Smooth muscle cell (in vitro differentiated cells): ENCODE data around the gene ANKRD31. TPM values are rescaled to one million over a fixed set of nuclear protein-coding genes. Genes with fewer than 3 reads are reported as not detected.
"Not testable (repeated sequence)": the region's sequence is repeated elsewhere in the genome, so short reads cannot be mapped to it uniquely, and the experiment has no call there.

ENCODE experiments used
- DNase-seq: peaks from one replicate; lab custom pipeline; 2025; ENCODE audit not compliant: unreplicated experiment; lab: John Stamatoyannopoulos, UW
- H2AFZ ChIP-seq: fragments of 200-600 bp; sonication (generic); 2 replicates; pipeline ENCODE4 v1.6.0; 2016; ENCODE audit warnings: antibody characterized with exemption, low read depth, mild to moderate bottlenecking
- H3F3A ChIP-seq: fragments of 200-600 bp; sonication (generic); 2 replicates; pipeline ENCODE4 v1.6.0; 2017; ENCODE audit warnings: antibody characterized with exemption, low read depth
- H3K27ac ChIP-seq: fragments of 200-600 bp; sonication (generic); 2 replicates; pipeline ENCODE4 v1.5.1; 2016; ENCODE audit warnings: low read depth, mild to moderate bottlenecking
- H3K27me3 ChIP-seq: fragments of 200-600 bp; sonication (generic); 2 replicates; pipeline ENCODE4 v1.6.1; 2016; ENCODE audit warnings: low read depth, mild to moderate bottlenecking
- H3K36me3 ChIP-seq: fragments of 200-600 bp; sonication (generic); 2 replicates; pipeline ENCODE4 v1.5.1; 2016; ENCODE audit warnings: low read depth
- H3K4me1 ChIP-seq: fragments of 200-600 bp; sonication (generic); 2 replicates; pipeline ENCODE4 v1.5.1; 2016; ENCODE audit warnings: low read depth
- H3K4me2 ChIP-seq: fragments of 200-600 bp; sonication (generic); 2 replicates; pipeline ENCODE4 v1.6.0; 2016; ENCODE audit warnings: mild to moderate bottlenecking
- H3K4me3 ChIP-seq: fragments of 200-600 bp; sonication (generic); 2 replicates; pipeline ENCODE4 v1.5.1; 2016; ENCODE audit warnings: mild to moderate bottlenecking
- H3K79me2 ChIP-seq: fragments of 200-600 bp; sonication (generic); 2 replicates; pipeline ENCODE4 v1.6.0; 2016; ENCODE audit warnings: low read depth, mild to moderate bottlenecking
- H3K9ac ChIP-seq: fragments of 200-600 bp; sonication (generic); 2 replicates; pipeline ENCODE4 v1.6.0; 2016; ENCODE audit warnings: low read depth
- H3K9me3 ChIP-seq: fragments of 200-600 bp; sonication (generic); replicated peaks from 2 replicates; pipeline ENCODE4 v1.5.1; 2016; ENCODE audit warnings: low read depth
- H4K20me1 ChIP-seq: fragments of 200-600 bp; sonication (generic); 2 replicates; pipeline ENCODE4 v1.6.0; 2016; ENCODE audit warnings: low read depth
- WGBS: methylation state at CpG from one replicate; pipeline ENCODE4 v1.1.7; 2016; ENCODE audit warnings: low lambda C conversion rate; 5-methylcytosine and 5-hydroxymethylcytosine counted together
- polyA plus RNA-seq: library from polyadenylated mRNA; unstranded; fragments of >200 nt; fragmentation: Nextera tagmentation; extraction: Ambion mirVana; gene quantifications from 2 replicates; pipeline ENCODE4 v1.2.1, GENCODE V29; 2016
- total RNA-seq: library from RNA; depleted of rRNA; stranded (reverse); fragments of >200 nt; gene quantifications from 2 replicates; pipeline ENCODE4 v1.2.3, GENCODE V29; 2014
- TF ChIP-seq, protein P1 (sequence below): fragments of 200-600 bp; sonication (generic); IDR thresholded peaks from 2 replicates; pipeline ENCODE4 v1.5.1; 2017; ENCODE audit warnings: borderline replicate concordance, mild to moderate bottlenecking, antibody characterized with exemption; ENCODE audit not compliant: insufficient read depth, poor library complexity, severe bottlenecking

ANKRD31 gene
- total and polyA plus RNA-seq, 2 experiments from 2014 or later: 0.03 to 0.22 TPM

DNA sequence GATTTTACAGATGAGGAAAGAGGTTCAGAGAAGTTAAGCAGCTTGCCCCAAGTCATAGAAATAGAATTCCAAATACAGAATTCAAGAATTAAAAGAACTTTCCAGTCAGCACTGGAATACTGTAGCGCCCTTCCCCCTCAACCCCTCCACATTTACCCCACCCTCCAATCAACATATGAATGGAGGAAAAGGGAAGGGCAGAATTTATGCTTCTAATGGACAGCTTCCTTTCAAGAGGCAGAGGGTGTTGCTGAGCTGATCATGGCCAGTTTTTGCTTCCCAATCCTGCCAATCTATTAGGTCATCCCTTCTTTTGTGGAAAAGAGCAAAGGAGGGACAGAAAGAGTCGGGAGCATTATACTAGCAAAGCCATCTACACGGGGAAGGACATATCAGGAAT lies 39.1 kb upstream of the ANKRD31 start:
- Histone ChIP-seq H3K36me3 (no peaks in the 10 kb centered on the region), H3K4me1 (peaks cover 9% of the 10 kb centered on the region), H3K4me3 (no peak overlapping the region), H3K9me3 (no peaks in the 10 kb centered on the region), H4K20me1 (no peaks in the 10 kb centered on the region), H3K27me3 (no peaks in the 10 kb centered on the region), H3K27ac (no peak overlapping the region), H3K9ac (no peak overlapping the region), H3F3A (no peaks in the 10 kb centered on the region), H3K79me2 (no peaks in the 10 kb centered on the region), H3K4me2 (no peak overlapping the region), H2AFZ (no peak overlapping the region)
- TF ChIP-seq, protein P1, sequence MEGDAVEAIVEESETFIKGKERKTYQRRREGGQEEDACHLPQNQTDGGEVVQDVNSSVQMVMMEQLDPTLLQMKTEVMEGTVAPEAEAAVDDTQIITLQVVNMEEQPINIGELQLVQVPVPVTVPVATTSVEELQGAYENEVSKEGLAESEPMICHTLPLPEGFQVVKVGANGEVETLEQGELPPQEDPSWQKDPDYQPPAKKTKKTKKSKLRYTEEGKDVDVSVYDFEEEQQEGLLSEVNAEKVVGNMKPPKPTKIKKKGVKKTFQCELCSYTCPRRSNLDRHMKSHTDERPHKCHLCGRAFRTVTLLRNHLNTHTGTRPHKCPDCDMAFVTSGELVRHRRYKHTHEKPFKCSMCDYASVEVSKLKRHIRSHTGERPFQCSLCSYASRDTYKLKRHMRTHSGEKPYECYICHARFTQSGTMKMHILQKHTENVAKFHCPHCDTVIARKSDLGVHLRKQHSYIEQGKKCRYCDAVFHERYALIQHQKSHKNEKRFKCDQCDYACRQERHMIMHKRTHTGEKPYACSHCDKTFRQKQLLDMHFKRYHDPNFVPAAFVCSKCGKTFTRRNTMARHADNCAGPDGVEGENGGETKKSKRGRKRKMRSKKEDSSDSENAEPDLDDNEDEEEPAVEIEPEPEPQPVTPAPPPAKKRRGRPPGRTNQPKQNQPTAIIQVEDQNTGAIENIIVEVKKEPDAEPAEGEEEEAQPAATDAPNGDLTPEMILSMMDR: no peak
- no peak for DNase-seq
- 41% methylated on average over 3 of the region's 3 CpGs for WGBS

DNA sequence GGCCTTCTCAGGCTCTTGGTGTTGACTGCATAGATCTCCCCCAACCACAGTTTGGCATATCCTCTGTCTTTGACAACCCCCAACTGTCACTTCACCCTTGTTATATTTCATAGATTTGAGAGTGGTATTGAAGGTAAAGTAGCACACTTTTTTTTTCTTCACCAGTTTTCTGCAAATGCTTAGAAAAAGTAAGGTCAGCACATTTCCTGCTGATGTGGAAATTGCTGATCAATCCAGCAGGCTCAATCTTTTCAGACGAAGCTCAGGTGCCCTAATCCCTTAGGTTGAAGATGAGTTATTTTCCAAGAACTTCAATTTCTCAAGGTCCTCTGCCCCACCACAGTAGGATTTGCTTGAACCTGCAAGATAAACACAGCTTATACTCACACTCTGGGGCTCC lies 38.5 kb upstream of the ANKRD31 start:
- H3K27ac ChIP-seq: no peak overlapping the region
- DNase-seq: no peak
- TF ChIP-seq, protein P1: no peak
- H2AFZ ChIP-seq: no peak overlapping the region
- no peaks in the 10 kb centered on the region for H3K79me2 ChIP-seq
- peaks cover 9% of the 10 kb centered on the region for H3K4me1 ChIP-seq
- no peaks in the 10 kb centered on the region for H3K9me3 ChIP-seq
- 70% methylated on average over 1 of the region's 1 CpG for WGBS
- no peak overlapping the region for H3K4me2 ChIP-seq
- no peak overlapping the region for H3K4me3 ChIP-seq
- H3K36me3 ChIP-seq: no peaks in the 10 kb centered on the region
- H3K27me3 ChIP-seq: no peaks in the 10 kb centered on the region
- no peaks in the 10 kb centered on the region for H3F3A ChIP-seq
- no peak overlapping the region for H3K9ac ChIP-seq
- no peaks in the 10 kb centered on the region for H4K20me1 ChIP-seq

DNA sequence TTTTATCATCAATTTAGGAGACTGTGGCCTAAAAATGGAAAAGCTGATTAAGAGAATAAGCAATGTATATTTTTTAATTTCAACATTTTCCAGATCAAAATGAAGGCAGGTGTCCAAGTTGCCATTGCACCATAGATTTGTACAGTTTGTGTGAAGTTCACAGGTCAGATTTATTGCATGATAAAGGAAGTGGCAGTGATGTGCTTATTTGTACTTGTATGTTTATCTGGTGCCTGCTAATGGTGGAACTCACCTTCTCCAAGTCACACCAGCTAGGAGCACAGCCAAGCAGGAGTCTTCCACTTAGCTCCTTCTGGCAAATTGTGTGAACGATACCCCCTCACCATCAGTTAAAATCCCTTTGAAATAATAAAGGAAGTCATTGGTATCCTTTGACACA lies 37.8 kb upstream of the ANKRD31 start:
- no peak for DNase-seq
- WGBS: 89% methylated on average over 1 of the region's 1 CpG
- no peak overlapping the region for H3K4me2 ChIP-seq

DNA sequence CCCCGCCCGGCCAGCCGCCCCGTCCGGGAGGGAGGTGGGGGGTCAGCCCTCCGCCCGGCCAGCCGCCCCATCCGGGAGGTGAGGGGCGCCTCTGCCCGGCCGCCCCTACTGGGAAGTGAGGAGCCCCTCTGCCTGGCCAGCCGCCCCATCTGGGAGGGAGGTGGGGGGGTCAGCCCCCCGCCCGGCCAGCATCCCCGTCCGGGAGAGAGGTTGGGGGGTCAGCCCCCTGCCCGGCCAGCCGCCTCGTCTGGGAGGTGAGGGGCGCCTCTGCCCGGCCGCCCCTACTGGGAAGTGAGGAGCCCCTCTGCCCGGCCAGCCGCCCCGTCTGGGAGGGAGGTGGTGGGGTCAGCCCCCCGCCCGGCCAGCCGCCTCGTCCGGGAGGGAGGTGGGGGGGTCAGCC lies 33.9 kb upstream of the ANKRD31 start:
- no CpG with 5 or more reads among the region's 31 CpGs for WGBS
- H3K27ac ChIP-seq, H3K36me3 ChIP-seq, H2AFZ ChIP-seq, H3K4me3 ChIP-seq, H3K27me3 ChIP-seq, DNase-seq, H3K4me1 ChIP-seq, H3K4me2 ChIP-seq, H3K9me3 ChIP-seq, H4K20me1 ChIP-seq, H3K9ac ChIP-seq, H3F3A ChIP-seq, H3K79me2 ChIP-seq: not testable (repeated sequence)

More for the DNA sequence above, 37.8 kb upstream of the ANKRD31 start:
- TF ChIP-seq, protein P1: no peak
- Histone ChIP-seq H3K27ac (no peak overlapping the region), H4K20me1 (no peaks in the 10 kb centered on the region), H3K4me3 (no peak overlapping the region), H3K9me3 (no peaks in the 10 kb centered on the region), H2AFZ (no peak overlapping the region), H3K4me1 (peaks cover 9% of the 10 kb centered on the region), H3K79me2 (no peaks in the 10 kb centered on the region), H3K27me3 (no peaks in the 10 kb centered on the region), H3K9ac (no peak overlapping the region), H3F3A (no peaks in the 10 kb centered on the region), H3K36me3 (no peaks in the 10 kb centered on the region)
